GM21381 (cell line): Measurements from ENCODE around the gene PLCB4.

ENCODE experiments used
- ATAC-seq: cut with Tn5 transposase; IDR thresholded peaks from one replicate; pipeline ENCODE4 v1.9.1; 2021; ENCODE audit warnings: mild to moderate bottlenecking, moderate library complexity; ENCODE audit not compliant: unreplicated experiment

Gene PLCB4

GRCh38 chr20:9166153-9166780, 97.4 kb downstream of the PLCB4 start:
- ATAC-seq, result no peak

- no peak for ATAC-seq
These were observed 100.5 kb downstream of the PLCB4 start for GRCh38 chr20:9169409-9169808.

- no peak for ATAC-seq
These were observed 104.0 kb downstream of the PLCB4 start for GRCh38 chr20:9172851-9173250.

- ATAC-seq, result no peak
These were observed 108.4 kb downstream of the PLCB4 start for GRCh38 chr20:9177278-9177677.

GRCh38 chr20:9179193-9179802, 110.4 kb downstream of the PLCB4 start:
- ATAC-seq, result no peak

GRCh38 chr20:9179867-9180266, 111.0 kb downstream of the PLCB4 start:
- ATAC-seq, result no peak

GRCh38 chr20:9180481-9181257, 111.8 kb downstream of the PLCB4 start:
- ATAC-seq, result no peak

GRCh38 chr20:9185511-9185910, 116.6 kb downstream of the PLCB4 start:
- ATAC-seq, result no peak

- no peak for ATAC-seq
These were observed 117.5 kb downstream of the PLCB4 start for GRCh38 chr20:9186396-9186795.

GRCh38 chr20:9195031-9195430, 126.1 kb downstream of the PLCB4 start:
- no peak for ATAC-seq

- ATAC-seq, result no peak
These were observed 127.2 kb downstream of the PLCB4 start for GRCh38 chr20:9196110-9196509.

- ATAC-seq, result no peak
These were observed 129.6 kb downstream of the PLCB4 start for GRCh38 chr20:9198460-9198859.

- ATAC-seq, result no peak
These were observed 131.3 kb downstream of the PLCB4 start for GRCh38 chr20:9200196-9200595.

GRCh38 chr20:9200620-9201019, 131.7 kb downstream of the PLCB4 start:
- ATAC-seq, result no peak

- no peak for ATAC-seq
These were observed 133.7 kb downstream of the PLCB4 start for GRCh38 chr20:9202420-9203080.

- no peak for ATAC-seq
These were observed 134.2 kb downstream of the PLCB4 start for GRCh38 chr20:9203081-9203447.

GRCh38 chr20:9204979-9205378, 136.1 kb downstream of the PLCB4 start:
- no peak for ATAC-seq

- no peak for ATAC-seq
These were observed 137.6 kb downstream of the PLCB4 start for GRCh38 chr20:9206486-9206885.

- no peak for ATAC-seq
These were observed 138.4 kb downstream of the PLCB4 start for GRCh38 chr20:9207253-9207652.

- ATAC-seq, result no peak
These were observed 141.5 kb downstream of the PLCB4 start for GRCh38 chr20:9210356-9210755.

GRCh38 chr20:9211016-9211760, 142.3 kb downstream of the PLCB4 start:
- no peak for ATAC-seq
